Naive B cell (primary cell): ENCODE measurements around the gene ATP2B2. TPM values are rescaled to one million over a fixed set of nuclear protein-coding genes. Genes with fewer than 3 reads are reported as not detected.

Experiments
- ATAC-seq, 2 donors: fragments of 150-1000 bp; cut with Tn5 transposase; 2 replicates each; pipeline ENCODE4 v1.10.0; 2021; ENCODE audit warnings: low read depth in 2 of 2, mild to moderate bottlenecking in 2 of 2, moderate library complexity in 2 of 2
- DNase-seq: peaks from one replicate; pipeline ENCODE4 v3.0.0; 2022
- H3K27ac Mint-ChIP-seq, 6 donors: one replicate each; pipeline ENCODE4 v1.8.0; 2020 to 2022; ENCODE audit warnings: mild to moderate bottlenecking in 6 of 6, mixed read lengths in 6 of 6, moderate library complexity in 5 of 6, inconsistent platforms in 2 of 6
- H3K27me3 Mint-ChIP-seq, 3 donors: one replicate each; pipeline ENCODE4 v1.8.0; 2021 to 2022; ENCODE audit warnings: mixed read lengths in 3 of 3, mild to moderate bottlenecking in 1 of 3
- H3K36me3 Mint-ChIP-seq, 2 donors: one replicate each; pipeline ENCODE4 v1.8.0; 2020 to 2022; ENCODE audit warnings: mixed read lengths in 2 of 2, inconsistent platforms in 1 of 2, mild to moderate bottlenecking in 1 of 2
- H3K4me1 Mint-ChIP-seq, 3 donors: one replicate each; pipeline ENCODE4 v1.8.0; 2020 to 2022; ENCODE audit warnings: mixed read lengths in 3 of 3, inconsistent platforms in 1 of 3, mild to moderate bottlenecking in 1 of 3, moderate library complexity in 1 of 3
- H3K4me3 Mint-ChIP-seq, 8 donors: one replicate each; pipeline ENCODE4 v1.8.0; 2020 to 2022; ENCODE audit warnings: mild to moderate bottlenecking in 8 of 8, mixed read lengths in 8 of 8, moderate library complexity in 8 of 8, inconsistent platforms in 2 of 8
- H3K9me3 Mint-ChIP-seq, 7 donors: one replicate each; pipeline ENCODE4 v1.8.0; 2020 to 2022; ENCODE audit warnings: mixed read lengths in 7 of 7, mild to moderate bottlenecking in 5 of 7, inconsistent platforms in 2 of 7, moderate library complexity in 1 of 7
- polyA plus RNA-seq, 6 donors: library from polyadenylated mRNA; unstranded; fragments of 300-500 nt; fragmentation: Illumina TruSeq; gene quantifications; one replicate each; pipeline ENCODE4 v1.2.3, GENCODE V29; 2021; ENCODE audit warnings: low read depth in 6 of 6

Gene ATP2B2
- polyA plus RNA-seq, 6 donors from 2014 or later, result 0.06 TPM; not detected in 5

DNA sequence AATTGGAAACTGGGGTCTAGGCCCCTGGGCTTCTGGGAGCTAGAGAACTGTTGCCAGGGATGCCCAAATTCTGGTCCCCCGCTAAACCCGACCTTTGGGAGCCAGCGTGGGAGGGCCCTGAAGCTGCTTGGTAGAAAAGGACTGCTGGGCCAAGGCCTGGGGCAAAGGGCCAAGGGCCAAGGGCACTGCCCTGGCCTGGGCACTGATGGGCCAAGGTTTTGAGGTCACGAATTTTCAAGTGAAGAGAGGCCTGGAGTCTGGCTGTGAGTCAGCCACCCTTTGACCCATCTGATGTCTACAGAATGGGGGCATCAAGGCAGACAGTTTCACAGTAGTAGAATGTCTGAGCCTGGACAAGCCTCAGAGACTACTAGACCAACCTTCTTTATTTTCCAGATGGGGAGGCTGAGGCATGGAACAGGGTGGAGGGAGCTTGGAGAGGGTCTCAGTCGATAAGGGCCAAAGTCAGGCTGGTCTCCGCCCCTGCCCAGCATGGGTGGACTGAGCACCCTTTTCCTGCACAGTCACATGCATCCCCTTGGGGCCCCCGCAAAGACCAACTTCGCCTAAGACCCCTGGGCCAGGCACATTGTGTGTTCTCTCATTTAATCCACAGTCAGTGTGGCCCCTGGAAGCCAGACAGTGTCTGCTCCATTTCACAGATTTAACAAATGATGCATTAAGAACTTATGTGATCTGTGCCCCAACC, 66.3 kb downstream of the ATP2B2 start:
- Mint-ChIP-seq H3K9me3 (peaks cover 0 to 4% (median 0%) of the 10 kb centered on the region in 7 donors), H3K27me3 (no peaks in the 10 kb centered on the region)

DNA sequence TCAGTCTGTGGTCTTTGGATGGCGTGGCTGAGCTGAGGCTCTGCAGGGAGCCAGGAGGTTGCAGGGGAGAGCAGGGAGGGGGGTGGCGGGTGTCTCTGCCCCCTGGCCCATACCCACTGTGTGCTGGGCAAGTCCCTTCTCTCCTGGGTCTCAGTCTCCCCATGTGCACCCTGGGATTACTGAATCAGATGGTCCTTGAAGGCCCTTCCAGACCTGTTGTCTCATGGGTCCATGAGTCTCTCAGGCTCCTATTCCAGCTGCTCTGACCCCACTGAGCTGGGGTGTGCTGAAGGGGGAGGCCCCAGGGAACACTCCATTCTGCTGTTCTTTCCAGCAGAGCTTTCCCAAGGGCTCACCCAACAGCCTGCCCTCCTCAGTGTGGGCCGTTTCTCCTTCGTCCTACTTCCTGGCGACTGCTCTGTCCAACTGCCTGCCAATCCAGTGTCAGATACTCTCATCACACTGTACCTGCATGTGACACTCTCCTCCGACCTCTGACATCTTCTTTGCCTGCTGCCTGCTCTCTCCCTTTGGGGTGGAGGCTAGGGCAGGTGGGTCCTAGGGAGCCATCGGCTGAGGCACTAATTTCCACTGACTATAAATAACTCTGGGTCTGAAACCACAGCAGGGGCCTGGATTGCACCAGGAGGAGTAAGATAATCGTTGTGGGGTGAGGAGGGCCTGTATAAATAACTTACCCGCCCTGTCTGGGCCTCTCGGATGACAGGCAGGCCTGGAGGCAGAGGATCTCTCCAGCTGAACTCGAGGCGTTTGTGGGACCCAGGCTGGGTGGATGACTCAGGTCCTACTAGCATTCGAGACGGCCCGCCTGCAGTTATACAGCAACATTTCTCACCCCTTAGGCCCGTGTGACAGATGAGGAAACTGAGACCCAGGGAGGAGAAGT, 67.1 kb downstream of the ATP2B2 start:
- H3K9me3 Mint-ChIP-seq, result peaks cover 0 to 3% (median 0%) of the 10 kb centered on the region in 7 donors
- no peak for DNase-seq
- H3K36me3 Mint-ChIP-seq, result no peaks in the 10 kb centered on the region
- no peak for ATAC-seq
- peak overlapping the region in 5 of 6 donors; percentile 24 to 90 (median 79) for H3K27ac Mint-ChIP-seq
- H3K4me1 Mint-ChIP-seq, result peaks cover 42 to 49% (median 48%) of the 10 kb centered on the region in 3 donors
- no peaks in the 10 kb centered on the region for H3K27me3 Mint-ChIP-seq
- H3K4me3 Mint-ChIP-seq, result peak overlapping the region in 3 of 8 donors; percentile 1 to 85 (median 72)

More for the DNA sequence above, 66.3 kb downstream of the ATP2B2 start:
- DNase-seq (no peak), ATAC-seq (no peak)
- peak overlapping the region in 2 of 8 donors; percentile 31 to 53 for H3K4me3 Mint-ChIP-seq
- peak overlapping the region in 4 of 6 donors; percentile 75 to 88 (median 79) for H3K27ac Mint-ChIP-seq
- no peaks in the 10 kb centered on the region for H3K36me3 Mint-ChIP-seq
- peaks cover 40 to 49% (median 45%) of the 10 kb centered on the region in 3 donors for H3K4me1 Mint-ChIP-seq

DNA sequence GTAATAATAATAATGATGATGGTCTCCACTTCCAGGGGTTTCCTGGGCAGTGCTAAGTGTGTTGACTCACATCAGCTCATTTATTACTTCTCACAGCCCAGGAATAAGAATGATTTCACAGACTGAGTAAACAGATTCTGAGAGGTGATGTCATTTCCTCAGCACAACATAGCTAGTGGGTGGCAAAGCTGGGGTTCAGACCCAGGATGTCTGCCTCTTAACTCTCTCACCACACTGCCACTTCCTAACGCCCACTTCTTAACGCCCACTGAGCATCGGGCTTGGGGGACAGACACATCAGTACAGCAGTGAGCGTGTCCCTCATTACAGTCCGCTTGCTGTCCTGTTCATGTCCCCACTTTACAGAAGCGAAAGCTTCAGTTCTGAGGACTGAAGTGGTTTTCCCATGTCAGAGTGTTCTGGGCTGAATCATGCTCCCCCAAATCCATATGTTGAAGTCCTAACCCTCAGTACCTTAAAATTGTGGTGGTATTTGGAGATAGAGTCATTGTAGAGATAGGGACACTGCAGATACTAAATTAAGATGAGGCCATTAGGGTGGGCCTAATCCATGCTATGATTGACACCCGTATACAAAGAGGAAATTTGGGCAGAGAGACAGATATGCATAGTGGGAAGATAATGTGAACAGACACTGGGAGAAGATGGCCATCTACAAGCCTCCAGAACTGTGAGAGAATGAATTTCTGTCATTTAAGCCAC, 68.0 kb downstream of the ATP2B2 start:
- DNase-seq (peak; percentile 63), ATAC-seq (peak; percentile 94 to 97)
- H3K4me3 Mint-ChIP-seq, result peak overlapping the region in 6 of 8 donors; percentile 15 to 69 (median 51)
- no peaks in the 10 kb centered on the region for H3K9me3 Mint-ChIP-seq
- H3K36me3 Mint-ChIP-seq, result no peaks in the 10 kb centered on the region
- H3K27me3 Mint-ChIP-seq, result no peaks in the 10 kb centered on the region
- peaks cover 42 to 49% (median 48%) of the 10 kb centered on the region in 3 donors for H3K4me1 Mint-ChIP-seq
- H3K27ac Mint-ChIP-seq, result peak overlapping the region; percentile 44 to 87 (median 74)

DNA sequence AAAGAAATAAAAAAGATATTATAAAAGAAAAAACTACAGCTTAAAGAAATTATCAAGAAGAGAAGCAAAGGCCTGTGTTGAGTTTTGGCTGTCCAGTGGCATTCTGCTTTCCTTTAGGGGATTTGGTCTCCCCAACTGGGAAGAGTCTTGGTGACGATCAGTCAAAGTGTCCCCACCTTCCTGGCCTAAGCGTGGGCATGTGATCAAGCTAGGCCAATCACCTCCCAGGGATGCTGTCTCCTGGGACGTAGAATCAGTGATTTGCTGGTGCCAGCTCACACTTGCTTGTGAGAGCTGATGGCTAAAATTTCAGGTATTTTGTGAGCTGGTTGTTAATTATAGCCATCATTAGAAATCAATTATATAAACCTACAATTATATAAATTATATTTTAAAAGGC, 69.5 kb downstream of the ATP2B2 start:
- DNase-seq (no peak), ATAC-seq (no peak)
- H3K4me1 Mint-ChIP-seq, result peaks cover 34 to 41% (median 41%) of the 10 kb centered on the region in 3 donors
- H3K9me3 Mint-ChIP-seq, result no peaks in the 10 kb centered on the region
- H3K4me3 Mint-ChIP-seq, result no peak overlapping the region
- H3K27me3 Mint-ChIP-seq, result no peaks in the 10 kb centered on the region
- H3K27ac Mint-ChIP-seq, result peak overlapping the region in 1 of 6 donors; percentile 79
- H3K36me3 Mint-ChIP-seq, result no peaks in the 10 kb centered on the region

DNA sequence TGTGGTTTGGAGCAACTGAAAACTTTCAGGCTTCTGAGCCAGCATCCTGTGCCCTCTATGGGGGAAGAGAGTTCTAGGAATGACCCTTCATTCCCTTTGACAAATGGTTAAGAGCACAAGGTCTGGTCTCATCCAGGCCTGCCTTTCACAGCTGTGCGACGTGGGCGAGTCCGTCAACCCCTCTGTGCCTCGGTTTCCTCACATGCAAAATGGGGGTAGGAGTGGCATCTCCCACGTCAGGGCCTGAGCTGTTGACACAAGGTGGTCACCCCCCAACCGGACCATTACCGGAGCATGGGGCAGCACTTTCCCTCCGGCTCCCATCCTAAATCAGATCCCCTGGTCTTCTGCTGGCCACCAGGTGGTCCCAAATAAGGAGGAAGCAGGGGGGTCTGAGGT, 70.4 kb downstream of the ATP2B2 start:
- H3K27me3 Mint-ChIP-seq, result no peaks in the 10 kb centered on the region
- ATAC-seq, result no peak
- peaks cover 25 to 32% (median 32%) of the 10 kb centered on the region in 3 donors for H3K4me1 Mint-ChIP-seq
- H3K27ac Mint-ChIP-seq, result peak overlapping the region in 2 of 6 donors; percentile 21 to 79
- H3K36me3 Mint-ChIP-seq, result no peaks in the 10 kb centered on the region
- H3K9me3 Mint-ChIP-seq, result no peaks in the 10 kb centered on the region
- no peak for DNase-seq
- no peak overlapping the region for H3K4me3 Mint-ChIP-seq

DNA sequence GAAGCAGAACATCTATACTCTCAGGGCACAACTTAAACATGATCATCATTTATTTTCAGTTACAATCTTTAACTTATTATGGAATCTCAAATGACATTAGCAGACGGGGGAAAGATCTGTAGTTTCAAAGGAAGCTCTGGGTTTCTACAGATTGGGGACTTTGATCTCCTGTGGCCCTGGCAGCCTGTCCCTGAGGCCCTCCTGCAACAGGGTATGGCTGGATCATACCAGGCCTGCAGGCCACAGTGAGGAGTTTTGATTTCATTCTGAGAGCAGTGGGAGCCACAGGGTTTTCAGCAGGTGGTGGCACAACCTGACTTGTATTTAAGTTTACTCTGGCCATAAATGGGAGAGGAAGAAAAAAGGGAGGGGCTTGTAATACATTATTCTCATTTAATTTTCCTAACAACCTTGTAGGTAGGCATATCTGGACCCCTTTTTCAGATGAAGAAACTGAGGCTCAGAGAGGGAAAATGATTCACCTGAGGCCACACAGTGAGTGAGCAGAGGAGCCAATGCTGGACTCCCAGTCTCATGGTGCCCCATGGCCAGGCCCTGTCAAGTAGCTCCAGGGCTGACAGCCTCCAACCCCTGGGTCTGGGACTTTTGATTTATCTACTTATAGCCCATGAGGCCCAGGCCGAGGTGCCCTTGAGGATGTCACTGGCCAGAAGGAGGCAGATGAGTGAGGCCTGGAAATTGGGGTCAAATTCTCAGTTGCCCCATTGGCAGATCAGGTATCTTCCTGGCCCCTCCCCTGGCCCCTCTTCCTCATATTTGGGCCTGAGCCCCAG, 71.0 kb downstream of the ATP2B2 start:
- Mint-ChIP-seq H3K4me1 (peaks cover 25 to 32% (median 30%) of the 10 kb centered on the region in 3 donors), H3K27me3 (peaks cover 0 to 2% (median 0%) of the 10 kb centered on the region in 3 donors), H3K9me3 (no peaks in the 10 kb centered on the region), H3K36me3 (no peaks in the 10 kb centered on the region), H3K4me3 (no peak overlapping the region), H3K27ac (peak overlapping the region in 3 of 6 donors; percentile 1 to 81 (median 31))
- no peak for ATAC-seq
- no peak for DNase-seq

DNA sequence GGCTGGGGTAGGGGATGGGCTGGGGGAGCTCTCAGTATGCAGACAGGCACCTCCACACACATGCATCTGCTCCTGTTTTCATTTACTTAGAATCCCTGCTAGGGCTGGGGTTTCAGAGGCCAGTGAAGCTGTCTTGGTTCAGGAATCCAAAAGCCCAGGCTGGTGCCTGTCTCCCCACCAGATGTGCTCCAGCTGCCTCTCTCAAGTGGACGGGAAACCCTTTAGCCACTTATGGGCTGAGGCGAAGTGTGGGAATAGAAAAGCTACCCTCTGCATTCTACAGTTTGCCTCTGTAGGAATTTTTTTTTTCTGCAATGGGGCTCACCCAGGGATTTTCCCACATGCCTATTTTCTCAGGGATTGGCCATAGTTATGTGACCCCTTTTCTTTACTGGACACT, 72.5 kb downstream of the ATP2B2 start:
- Mint-ChIP-seq H3K27me3 (peaks cover 3 to 13% (median 5%) of the 10 kb centered on the region in 3 donors), H3K4me3 (no peak overlapping the region), H3K4me1 (peaks cover 17 to 25% (median 19%) of the 10 kb centered on the region in 3 donors), H3K27ac (no peak overlapping the region), H3K36me3 (no peaks in the 10 kb centered on the region), H3K9me3 (no peaks in the 10 kb centered on the region)
- ATAC-seq (no peak), DNase-seq (no peak)

DNA sequence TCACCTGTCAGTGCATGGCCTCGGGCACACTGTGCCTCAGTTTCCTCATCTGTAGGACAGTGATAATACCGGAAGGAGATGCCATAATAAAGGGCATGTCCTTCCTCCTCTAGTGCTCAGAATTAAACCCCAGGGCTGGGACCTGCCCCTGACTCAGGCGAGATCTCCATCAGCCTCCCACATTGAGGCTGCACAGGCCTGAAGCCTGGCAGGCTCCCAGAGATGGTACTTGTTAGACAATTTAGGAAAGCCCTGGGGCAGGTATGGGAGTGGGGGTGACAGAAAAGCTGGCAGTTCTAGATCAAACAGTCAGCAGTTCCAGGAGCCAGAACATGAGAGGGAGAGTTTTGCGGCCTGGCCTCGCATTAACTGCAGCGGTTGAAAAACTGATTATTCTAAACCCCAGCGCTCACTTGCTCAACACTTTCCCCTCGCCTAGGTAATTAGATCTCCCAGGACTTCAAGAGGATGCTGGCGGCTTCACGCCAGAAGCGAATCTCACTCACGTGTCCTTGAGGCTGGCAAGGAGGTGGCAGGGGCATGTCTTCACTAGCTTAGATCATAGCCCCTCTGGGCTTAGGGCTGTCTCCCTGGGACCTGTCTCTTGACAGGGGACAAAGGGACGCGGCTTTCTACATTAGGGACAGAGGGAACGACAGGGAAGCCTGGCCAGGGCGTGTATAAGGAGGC, 73.1 kb downstream of the ATP2B2 start:
- H3K36me3 Mint-ChIP-seq, result no peaks in the 10 kb centered on the region
- H3K9me3 Mint-ChIP-seq, result peaks cover 0 to under 1% (median 0%) of the 10 kb centered on the region in 7 donors
- peak overlapping the region in 1 of 6 donors; percentile 78 for H3K27ac Mint-ChIP-seq
- H3K27me3 Mint-ChIP-seq, result peaks cover 3 to 17% (median 5%) of the 10 kb centered on the region in 3 donors
- H3K4me3 Mint-ChIP-seq, result peak overlapping the region in 1 of 8 donors; percentile 35
- no peak for DNase-seq
- ATAC-seq, result no peak
- peaks cover 12 to 19% (median 13%) of the 10 kb centered on the region in 3 donors for H3K4me1 Mint-ChIP-seq

DNA sequence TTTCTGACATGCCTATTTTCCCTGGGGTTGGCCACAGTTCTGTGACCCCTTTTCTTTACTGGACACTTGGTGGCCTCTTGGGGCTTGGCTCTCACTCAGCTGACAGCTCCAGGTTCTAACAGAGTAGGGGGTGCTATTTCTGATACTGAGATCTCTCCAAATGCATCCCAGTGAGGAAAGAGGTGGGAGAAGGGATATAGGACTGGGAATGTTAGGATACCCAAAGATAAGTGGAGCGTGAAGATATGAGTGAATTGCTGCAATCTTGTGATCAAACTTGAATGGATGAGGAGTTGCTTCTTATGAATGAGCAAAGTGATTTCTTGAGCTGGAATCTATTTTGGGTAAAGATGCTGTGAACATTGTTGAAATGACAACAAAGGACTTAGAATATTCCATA, 74.6 kb downstream of the ATP2B2 start:
- ATAC-seq, result no peak
- DNase-seq, result no peak
- Mint-ChIP-seq H3K4me1 (peaks cover 0 to 7% (median 5%) of the 10 kb centered on the region in 3 donors), H3K36me3 (no peaks in the 10 kb centered on the region), H3K4me3 (no peak overlapping the region), H3K9me3 (peaks cover 0 to 3% (median 0%) of the 10 kb centered on the region in 7 donors), H3K27me3 (peaks cover 3 to 21% (median 5%) of the 10 kb centered on the region in 3 donors), H3K27ac (no peak overlapping the region)

DNA sequence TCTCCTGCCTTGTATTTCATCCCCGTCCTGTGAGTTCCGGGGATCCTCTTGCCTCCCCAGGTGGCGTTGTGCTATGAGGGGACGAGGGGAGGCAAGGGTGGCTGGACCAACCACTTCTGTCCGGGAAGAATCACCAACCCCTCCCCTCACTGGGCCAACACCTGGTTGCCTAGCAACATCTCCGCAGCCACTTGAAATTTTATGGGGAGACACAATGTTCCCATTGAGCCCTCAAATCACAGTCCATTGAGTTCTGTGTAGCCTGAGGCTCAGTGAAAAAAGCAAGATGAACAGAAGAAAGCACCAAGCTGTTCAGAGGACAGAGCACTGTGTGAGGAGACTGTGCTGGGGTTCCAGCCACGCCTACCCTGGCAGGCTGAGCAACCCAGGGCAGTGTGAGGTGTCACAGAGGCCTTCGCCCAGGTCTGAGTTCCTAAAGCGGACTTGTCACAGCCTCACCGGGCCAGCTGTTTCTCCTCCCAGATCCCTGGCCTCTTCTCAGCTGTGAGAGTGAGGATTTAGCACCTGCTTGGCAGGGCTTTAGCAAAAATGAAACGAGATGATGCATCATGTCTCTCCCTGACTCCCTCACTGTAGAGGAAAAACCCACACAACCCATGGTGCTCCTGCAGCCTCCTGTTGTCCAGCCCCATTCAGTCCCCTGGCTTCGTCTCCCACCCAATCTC, 76.8 kb downstream of the ATP2B2 start:
- DNase-seq, result no peak
- H3K4me1 Mint-ChIP-seq, result no peaks in the 10 kb centered on the region
- no peak overlapping the region for H3K4me3 Mint-ChIP-seq
- peaks cover 0 to 3% (median 0%) of the 10 kb centered on the region in 7 donors for H3K9me3 Mint-ChIP-seq
- no peak for ATAC-seq
- H3K27me3 Mint-ChIP-seq, result peaks cover 3 to 26% (median 5%) of the 10 kb centered on the region in 3 donors
- H3K36me3 Mint-ChIP-seq, result no peaks in the 10 kb centered on the region
- H3K27ac Mint-ChIP-seq, result no peak overlapping the region

DNA sequence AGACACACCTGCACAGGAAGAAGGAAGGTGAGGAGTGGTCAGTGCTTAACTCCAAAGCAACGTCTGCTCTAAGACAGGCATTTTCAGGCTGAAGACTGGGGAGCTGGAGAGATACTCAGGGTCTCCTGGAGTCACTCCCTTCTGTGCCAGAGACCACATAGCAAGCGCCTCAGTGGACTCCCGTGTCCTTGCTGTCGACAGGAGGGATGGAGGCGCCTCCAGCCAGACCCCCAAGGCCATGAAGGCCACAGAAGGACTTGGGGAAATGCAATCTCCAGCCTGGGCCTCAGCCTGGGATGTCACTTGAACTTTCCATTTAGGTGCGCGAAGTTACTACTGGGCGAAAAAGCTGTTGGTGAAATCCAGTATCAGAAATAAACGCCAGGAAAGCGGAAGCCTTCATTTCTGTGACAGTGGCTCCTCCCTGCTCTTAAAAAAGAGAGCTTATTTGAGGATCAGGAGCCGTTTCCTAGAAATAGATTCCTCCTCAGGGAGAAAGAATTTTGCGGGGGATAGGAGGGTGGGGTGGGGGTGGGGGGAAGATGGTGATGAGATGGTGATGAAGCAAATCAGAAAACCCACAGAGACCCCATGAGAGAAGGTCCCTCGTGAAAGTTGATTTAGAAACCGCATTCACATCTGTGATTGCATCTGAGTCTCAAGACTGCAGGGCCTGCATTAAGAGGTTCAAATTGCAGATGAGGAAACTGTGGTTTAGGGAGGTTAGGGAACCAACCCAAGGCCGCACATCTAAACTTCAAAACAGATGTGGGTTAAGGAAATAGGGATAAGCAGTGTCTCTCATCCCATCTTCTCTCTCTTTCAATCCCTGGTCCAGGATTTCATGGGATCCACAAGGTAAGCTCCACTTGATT, 78.8 kb downstream of the ATP2B2 start:
- Mint-ChIP-seq H3K27ac (no peak overlapping the region), H3K4me3 (no peak overlapping the region), H3K27me3 (peaks cover 3 to 26% (median 5%) of the 10 kb centered on the region in 3 donors), H3K4me1 (peaks cover 5 to 9% (median 5%) of the 10 kb centered on the region in 3 donors), H3K9me3 (peaks cover 0 to 3% (median 0%) of the 10 kb centered on the region in 7 donors), H3K36me3 (no peaks in the 10 kb centered on the region)
- no peak for ATAC-seq
- no peak for DNase-seq
